Chondrocyte (in vitro differentiated cells): ENCODE results near the gene TXNL4A. TPM values are rescaled to one million over a fixed set of nuclear protein-coding genes. Genes with fewer than 3 reads are reported as not detected.

Experiments used
- DNase-seq: peaks from one replicate; pipeline ENCODE4 v3.0.0; 2021; ENCODE audit warnings: mixed read lengths, low spot score
- H3K27ac Mint-ChIP-seq: one replicate; pipeline ENCODE4 v1.8.0; 2021; ENCODE audit warnings: mild to moderate bottlenecking, moderate library complexity, mixed read lengths; ENCODE audit not compliant: unreplicated experiment
- H3K27me3 Mint-ChIP-seq: 2 replicates; pipeline ENCODE4 v1.8.0; 2021; ENCODE audit warnings: low read depth, mixed read lengths
- H3K36me3 Mint-ChIP-seq: 2 replicates; pipeline ENCODE4 v1.8.0; 2021; ENCODE audit warnings: low read depth, mixed read lengths
- H3K4me1 Mint-ChIP-seq: 2 replicates; pipeline ENCODE4 v1.8.0; 2021; ENCODE audit warnings: low read depth, mild to moderate bottlenecking, mixed read lengths
- H3K4me3 Mint-ChIP-seq: one replicate; pipeline ENCODE4 v1.8.0; 2021; ENCODE audit warnings: mild to moderate bottlenecking, moderate library complexity, mixed read lengths; ENCODE audit not compliant: unreplicated experiment
- H3K9me3 Mint-ChIP-seq: 2 replicates; pipeline ENCODE4 v1.8.0; 2021; ENCODE audit warnings: low read depth, mixed read lengths
- CTCF ChIP-seq: fragments of 200-600 bp; sonication (generic); IDR thresholded peaks from 2 replicates; pipeline ENCODE4 v1.5.0; 2021; ENCODE audit warnings: antibody characterized with exemption, mild to moderate bottlenecking, moderate library complexity
- total RNA-seq: library from RNA; stranded (reverse); gene quantifications from 3 replicates; pipeline ENCODE4 v1.2.1, GENCODE V29; 2021

Gene TXNL4A
- total RNA-seq, 1 donor from 2014 or later, result 143 TPM

GRCh38 chr18:79933765-79934164 lies 54.6 kb downstream of the TXNL4A start:
- H3K9me3 Mint-ChIP-seq, result peaks cover 40% of the 10 kb centered on the region
- DNase-seq, result peak; percentile 27
- no peak overlapping the region for H3K4me3 Mint-ChIP-seq
- H3K4me1 Mint-ChIP-seq, result peaks cover 16% of the 10 kb centered on the region
- peak overlapping the region; percentile 22 for H3K27ac Mint-ChIP-seq
- H3K36me3 Mint-ChIP-seq, result peaks cover 53% of the 10 kb centered on the region
- peak; percentile 36 for TF ChIP-seq CTCF
- H3K27me3 Mint-ChIP-seq, result no peaks in the 10 kb centered on the region

- peaks cover 57% of the 10 kb centered on the region for H3K36me3 Mint-ChIP-seq
- H3K27ac Mint-ChIP-seq, result no peak overlapping the region
- no peak for DNase-seq
- TF ChIP-seq CTCF, result no peak
- peaks cover 13% of the 10 kb centered on the region for H3K4me1 Mint-ChIP-seq
- no peak overlapping the region for H3K4me3 Mint-ChIP-seq
- peaks cover 40% of the 10 kb centered on the region for H3K9me3 Mint-ChIP-seq
- H3K27me3 Mint-ChIP-seq, result no peaks in the 10 kb centered on the region
Observed at GRCh38 chr18:79932907-79933306, 55.5 kb downstream of the TXNL4A start.

GRCh38 chr18:79931475-79931874 lies 56.9 kb downstream of the TXNL4A start:
- Mint-ChIP-seq H3K4me3 (no peak overlapping the region), H3K9me3 (peaks cover 40% of the 10 kb centered on the region), H3K27me3 (no peaks in the 10 kb centered on the region), H3K4me1 (peaks cover 13% of the 10 kb centered on the region), H3K27ac (no peak overlapping the region), H3K36me3 (peaks cover 54% of the 10 kb centered on the region)
- DNase-seq, result no peak
- TF ChIP-seq CTCF, result no peak

- H3K27ac Mint-ChIP-seq, result no peak overlapping the region
- no peak for DNase-seq
Observed at GRCh38 chr18:79930020-79930642, 58.2 kb downstream of the TXNL4A start.

GRCh38 chr18:79928563-79928960 lies 59.8 kb downstream of the TXNL4A start:
- H3K27ac Mint-ChIP-seq, result no peak overlapping the region
- peaks cover 35% of the 10 kb centered on the region for H3K9me3 Mint-ChIP-seq
- no peak overlapping the region for H3K4me3 Mint-ChIP-seq
- no peaks in the 10 kb centered on the region for H3K4me1 Mint-ChIP-seq
- H3K36me3 Mint-ChIP-seq, result peaks cover 45% of the 10 kb centered on the region
- H3K27me3 Mint-ChIP-seq, result no peaks in the 10 kb centered on the region
- TF ChIP-seq CTCF, result no peak
- peak; percentile 77 for DNase-seq

More at GRCh38 chr18:79930020-79930642, 58.2 kb downstream of the TXNL4A start:
- H3K36me3 Mint-ChIP-seq, result peaks cover 45% of the 10 kb centered on the region
- H3K4me1 Mint-ChIP-seq, result peaks cover 13% of the 10 kb centered on the region
- H3K9me3 Mint-ChIP-seq, result peaks cover 37% of the 10 kb centered on the region
- H3K27me3 Mint-ChIP-seq, result no peaks in the 10 kb centered on the region
- H3K4me3 Mint-ChIP-seq, result no peak overlapping the region
- no peak for TF ChIP-seq CTCF
